HEK293 (cell line): ENCODE results near the gene LYST.

ENCODE experiments used
- CTCF ChIA-PET: fragments of 350-600 bp; formaldehyde crosslinking; extraction: SDS; loops from one replicate; lab custom pipeline; 2021; ENCODE audit warnings: antibody characterized with exemption; lab: Yijun Ruan, JAX
- POLR2A ChIA-PET: fragments of 300-600 bp; formaldehyde crosslinking; extraction: SDS; loops from one replicate; lab custom pipeline; 2020; ENCODE audit warnings: antibody characterized with exemption, inconsistent platforms; lab: Yijun Ruan, JAX
- H3K27ac ChIP-seq: fragments of 200-500 bp; sonication (Bioruptor generic); 2 replicates; pipeline ENCODE4 v1.5.1; 2014; ENCODE audit warnings: low read depth, low read length, control low read depth, inconsistent platforms; ENCODE audit errors: extremely low read depth
- H3K36me3 ChIP-seq, 2 experiments: fragments of 200-500 bp in 1 of 2; sonication (Bioruptor generic) in 1 of 2; 1 replicate in 1 of 2; 2 replicates in 1 of 2; pipeline ENCODE4 v1.5.1; 2014 to 2017; ENCODE audit warnings: inconsistent platforms in 2 of 2, low read length in 2 of 2; ENCODE audit not compliant: control insufficient read depth in 2 of 2, insufficient read depth in 1 of 2
- H3K4me1 ChIP-seq: fragments of 200-500 bp; sonication (Bioruptor generic); 2 replicates; pipeline ENCODE4 v1.5.1; 2014; ENCODE audit warnings: mild to moderate bottlenecking, low read length, inconsistent platforms; ENCODE audit not compliant: control insufficient read depth, insufficient read depth
- H3K4me3 ChIP-seq: 2 replicates; pipeline ENCODE4 v1.5.1; 2011; ENCODE audit warnings: low read depth, mild to moderate bottlenecking, control low read depth, low read length, moderate library complexity
- H3K9me3 ChIP-seq: fragments of 200-500 bp; sonication (Bioruptor generic); 2 replicates; pipeline ENCODE4 v1.5.1; 2014; ENCODE audit warnings: low read depth, low read length, inconsistent platforms; ENCODE audit not compliant: control insufficient read depth, insufficient read depth
- BCL11A ChIP-seq: fragments of 450-650 bp; formaldehyde crosslinking; IDR thresholded peaks from 2 replicates; pipeline ENCODE4 v1.5.1; 2016; ENCODE audit warnings: low read depth, missing biosample characterization, missing genetic modification characterization
- HIC1 ChIP-seq: fragments of 450-650 bp; formaldehyde crosslinking; IDR thresholded peaks from 2 replicates; pipeline ENCODE4 v1.5.1; 2016; ENCODE audit warnings: missing biosample characterization, missing genetic modification characterization
- KLF17 ChIP-seq: fragments of 450-650 bp; formaldehyde crosslinking; IDR thresholded peaks from 2 replicates; pipeline ENCODE4 v1.5.1; 2016; ENCODE audit warnings: missing biosample characterization, missing genetic modification characterization
- OSR2 ChIP-seq: fragments of 450-650 bp; formaldehyde crosslinking; IDR thresholded peaks from 2 replicates; pipeline ENCODE4 v1.5.1; 2016; ENCODE audit warnings: missing biosample characterization, missing genetic modification characterization
- PRDM10 ChIP-seq: fragments of 450-650 bp; formaldehyde crosslinking; IDR thresholded peaks from 2 replicates; pipeline ENCODE4 v1.5.1; 2016; ENCODE audit warnings: missing biosample characterization, missing genetic modification characterization
- SCRT2 ChIP-seq: fragments of 450-650 bp; formaldehyde crosslinking; IDR thresholded peaks from 2 replicates; pipeline ENCODE4 v1.5.1; 2016; ENCODE audit warnings: missing biosample characterization, missing genetic modification characterization
- ZBTB8A ChIP-seq: fragments of 450-650 bp; formaldehyde crosslinking; IDR thresholded peaks from 2 replicates; pipeline ENCODE4 v1.5.1; 2016; ENCODE audit warnings: missing biosample characterization, missing genetic modification characterization
- ZNF146 ChIP-seq: fragments of 450-650 bp; formaldehyde crosslinking; IDR thresholded peaks from 2 replicates; pipeline ENCODE4 v1.5.1; 2016; ENCODE audit warnings: missing biosample characterization, missing genetic modification characterization
- ZNF19 ChIP-seq: fragments of 450-650 bp; formaldehyde crosslinking; IDR thresholded peaks from 2 replicates; pipeline ENCODE4; 2016; ENCODE audit warnings: missing biosample characterization, missing genetic modification characterization, low read depth
- ZNF214 ChIP-seq: fragments of 450-650 bp; formaldehyde crosslinking; IDR thresholded peaks from 2 replicates; pipeline ENCODE4 v1.5.1; 2017; ENCODE audit warnings: missing biosample characterization, mild to moderate bottlenecking, missing genetic modification characterization, borderline replicate concordance
- ZNF23 ChIP-seq: fragments of 450-650 bp; formaldehyde crosslinking; IDR thresholded peaks from 2 replicates; pipeline ENCODE4 v1.5.1; 2016; ENCODE audit warnings: missing biosample characterization, missing genetic modification characterization, borderline replicate concordance
- ZNF302 ChIP-seq: fragments of 450-650 bp; formaldehyde crosslinking; IDR thresholded peaks from 2 replicates; pipeline ENCODE4 v1.5.1; 2016; ENCODE audit warnings: missing biosample characterization, missing genetic modification characterization, low read depth
- ZNF341 ChIP-seq: fragments of 450-650 bp; formaldehyde crosslinking; IDR thresholded peaks from 2 replicates; pipeline ENCODE4; 2016; ENCODE audit warnings: low read depth, missing biosample characterization, missing genetic modification characterization
- ZNF404 ChIP-seq: fragments of 450-650 bp; formaldehyde crosslinking; IDR thresholded peaks from 2 replicates; pipeline ENCODE4 v1.5.1; 2017; ENCODE audit warnings: missing biosample characterization, missing genetic modification characterization
- ZNF488 ChIP-seq: fragments of 450-650 bp; formaldehyde crosslinking; IDR thresholded peaks from 2 replicates; pipeline ENCODE4 v1.5.1; 2016; ENCODE audit warnings: missing biosample characterization, missing genetic modification characterization
- ZNF501 ChIP-seq: fragments of 450-650 bp; formaldehyde crosslinking; IDR thresholded peaks from 2 replicates; pipeline ENCODE4 v1.5.1; 2016; ENCODE audit warnings: missing biosample characterization, missing genetic modification characterization
- ZNF513 ChIP-seq: fragments of 450-650 bp; IDR thresholded peaks from 2 replicates; pipeline ENCODE4 v1.5.1; 2018; ENCODE audit warnings: missing biosample characterization, missing genetic modification characterization
- ZNF560 ChIP-seq: fragments of 450-650 bp; formaldehyde crosslinking; IDR thresholded peaks from 2 replicates; pipeline ENCODE4 v1.5.1; 2017; ENCODE audit warnings: missing biosample characterization, missing genetic modification characterization, borderline replicate concordance
- ZNF654 ChIP-seq: fragments of 450-650 bp; formaldehyde crosslinking; IDR thresholded peaks from 2 replicates; pipeline ENCODE4 v1.5.1; 2016; ENCODE audit warnings: low read depth, missing biosample characterization, missing genetic modification characterization
- TF ChIP-seq, protein P1 (sequence below): fragments of 450-650 bp; formaldehyde crosslinking; IDR thresholded peaks from 2 replicates; pipeline ENCODE4 v1.5.1; 2017; ENCODE audit warnings: missing biosample characterization, missing genetic modification characterization

Gene LYST

GRCh38 chr1:235867903-235868469, 1.3 kb upstream of the LYST start:
- Histone ChIP-seq H3K27ac (no peak overlapping the region), H3K4me1 (peaks cover 9% of the 10 kb centered on the region; the same call in 1 of the 2 replicates), H3K4me3 (no peak overlapping the region), H3K36me3 (no peaks in the 10 kb centered on the region)
- ChIA-PET CTCF (interaction anchor here (0.7 to 3.1 kb wide), 3 partner anchors 22 to 104 kb away, joined by 3 to 15 read pairs (median 14); no protein-coding TSS in a partner anchor), POLR2A (interaction anchor here (0.7 to 3.0 kb wide), 4 partner anchors 33 to 363 kb away, joined by 4 to 14 read pairs (median 8); partner anchors contain the start of gene B3GALNT2)
- TF ChIP-seq BCL11A (tag by site-specific recombination) (0 out of 2 replicates have a peak, but pooled peaks have one; percentile 20), ZNF488 (tag by site-specific recombination) (no peak)
- TF ChIP-seq, all 188 proteins: peak for 1
- H3K9me3 ChIP-seq: no peaks in the 10 kb centered on the region

DNA sequence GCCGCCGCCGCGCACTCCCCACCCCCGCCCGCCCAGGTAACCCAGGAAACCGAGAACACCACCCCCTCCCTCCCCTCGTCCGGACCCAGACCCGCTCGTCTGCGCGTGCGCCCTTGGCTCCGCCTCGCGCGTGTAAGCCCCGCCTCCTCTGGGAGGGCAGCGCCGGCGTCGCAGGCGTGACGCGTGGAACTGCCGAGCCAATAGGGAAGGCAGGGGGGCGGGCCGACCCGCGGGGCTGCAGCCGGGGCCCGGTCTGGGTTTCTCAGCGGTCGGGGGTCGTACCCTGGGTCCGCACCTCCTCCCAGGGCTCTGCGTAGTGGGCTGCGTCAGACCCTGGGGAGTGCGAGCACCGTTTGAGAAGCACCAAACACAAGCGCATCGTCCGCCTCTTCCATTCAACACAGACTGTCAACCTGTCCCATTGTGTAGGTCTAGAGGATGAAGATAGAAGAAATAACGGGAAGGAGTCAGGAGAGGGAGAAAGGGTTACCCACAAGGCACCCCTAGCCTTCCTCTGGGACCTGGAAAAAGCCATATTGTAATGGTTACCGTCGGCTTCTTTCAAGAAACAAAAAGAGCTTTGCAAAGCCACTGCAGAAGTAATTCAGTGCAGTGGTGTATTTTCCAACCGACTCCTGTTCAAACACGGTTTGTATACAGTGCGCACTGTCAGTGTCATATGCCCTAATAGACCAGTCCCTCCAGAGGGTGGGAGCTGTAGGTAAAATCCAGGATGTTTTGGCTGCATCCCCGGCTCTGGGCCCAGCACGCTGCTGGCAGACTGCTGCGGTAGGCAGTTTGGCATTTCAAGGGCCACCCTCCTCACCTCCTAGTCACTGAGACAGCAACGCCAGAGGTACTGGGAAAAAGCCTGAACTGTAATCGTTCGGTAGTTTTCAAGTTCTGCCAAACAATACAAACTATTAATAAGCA, 473 bp upstream of the LYST start:
- no peaks in the 10 kb centered on the region for H3K36me3 ChIP-seq
- CTCF ChIA-PET: interaction anchor here (1.0 to 3.3 kb wide), 4 partner anchors 21 to 105 kb away, joined by 3 to 39 read pairs (median 12); no protein-coding TSS in a partner anchor
- POLR2A ChIA-PET: interaction anchor here (0.5 to 3.0 kb wide), 7 partner anchors 24 to 362 kb away, joined by 3 to 14 read pairs (median 6); partner anchors contain the start of gene B3GALNT2
- peaks cover 9% of the 10 kb centered on the region; the same call in 1 of the 2 replicates for H3K4me1 ChIP-seq
- H3K27ac ChIP-seq: peak overlapping the region; percentile 73
- no peaks in the 10 kb centered on the region for H3K9me3 ChIP-seq
- peak overlapping the region; percentile 70 for H3K4me3 ChIP-seq
- TF ChIP-seq ZNF654 (no peak), ZNF513 (tag by site-specific recombination) (peak; percentile 65), ZNF404 (tag by site-specific recombination) (0 out of 2 replicates have a peak, but pooled peaks have one; percentile 21), ZNF341 (tag by site-specific recombination) (peak; percentile 30; the same call in 1 of the 2 replicates), ZNF501 (tag by site-specific recombination) (peak; percentile 98), ZNF19 (tag by site-specific recombination) (no peak), HIC1 (tag by site-specific recombination) (no peak), SCRT2 (tag by site-specific recombination) (no peak), PRDM10 (peak; percentile 79; the same call in 1 of the 2 replicates), ZNF560 (tag by site-specific recombination) (no peak), KLF17 (tag by site-specific recombination) (peak; percentile 35; the same call in 1 of the 2 replicates), ZNF146 (tag by site-specific recombination) (peak; percentile 26; the same call in 1 of the 2 replicates), ZNF23 (tag by site-specific recombination) (no peak), OSR2 (tag by site-specific recombination) (no peak), ZBTB8A (tag by site-specific recombination) (peak; percentile 9; the same call in 1 of the 2 replicates), ZNF214 (tag by site-specific recombination) (no peak), ZNF302 (tag by site-specific recombination) (no peak)
- TF ChIP-seq, protein P1, sequence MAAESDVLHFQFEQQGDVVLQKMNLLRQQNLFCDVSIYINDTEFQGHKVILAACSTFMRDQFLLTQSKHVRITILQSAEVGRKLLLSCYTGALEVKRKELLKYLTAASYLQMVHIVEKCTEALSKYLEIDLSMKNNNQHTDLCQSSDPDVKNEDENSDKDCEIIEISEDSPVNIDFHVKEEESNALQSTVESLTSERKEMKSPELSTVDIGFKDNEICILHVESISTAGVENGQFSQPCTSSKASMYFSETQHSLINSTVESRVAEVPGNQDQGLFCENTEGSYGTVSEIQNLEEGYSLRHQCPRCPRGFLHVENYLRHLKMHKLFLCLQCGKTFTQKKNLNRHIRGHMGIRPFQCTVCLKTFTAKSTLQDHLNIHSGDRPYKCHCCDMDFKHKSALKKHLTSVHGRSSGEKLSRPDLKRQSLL (tag by site-specific recombination): no peak
